Ovary (tissue), 9 donors: ENCODE measurements around the gene LIMK2. TPM values are rescaled to one million over a fixed set of nuclear protein-coding genes. Genes with fewer than 3 reads are reported as not detected.
A peak's percentile ranks its signal among the peaks of the same experiment; 100 is the strongest.

Source experiments
- DNase-seq, 5 donors: peaks; one replicate each; pipeline ENCODE4 v3.0.0-alpha.2; 2019 to 2020
- H3K27ac ChIP-seq, 2 donors: fragments of 200-600 bp; one replicate each; pipeline versions ENCODE4 v1.5.1 to v1.8.0; 2019 to 2022
- H3K27me3 ChIP-seq: fragments of 200-600 bp; one replicate; pipeline ENCODE4 v1.8.0; 2022
- H3K36me3 ChIP-seq: fragments of 200-600 bp; sonication (generic); one replicate; pipeline ENCODE4 v1.5.1; 2019
- H3K4me1 ChIP-seq: one replicate; pipeline ENCODE4 v1.8.1; 2013; ENCODE audit warnings: mild to moderate bottlenecking, moderate library complexity; ENCODE audit not compliant: insufficient read depth
- H3K4me3 ChIP-seq: fragments of 200-600 bp; sonication (generic); one replicate; pipeline ENCODE4 v1.5.1; 2017
- H3K9me3 ChIP-seq, 2 donors: fragments of 200-600 bp in 1 of 2; sonication (generic) in 1 of 2; one replicate each; pipeline versions ENCODE4 v1.5.1 to v1.8.1; 2013 to 2019; ENCODE audit warnings: mild to moderate bottlenecking in 1 of 2, moderate library complexity in 1 of 2
- EP300 ChIP-seq: sonication (generic); formaldehyde crosslinking; IDR thresholded peaks from one replicate; pipeline ENCODE4 v1.6.1; 2017; ENCODE audit warnings: antibody characterized with exemption
- POLR2A ChIP-seq: fragments of 450-650 bp; IDR thresholded peaks from one replicate; pipeline ENCODE4 v1.6.1; 2017; ENCODE audit warnings: antibody characterized with exemption, mild to moderate bottlenecking, moderate library complexity
- WGBS, 3 donors: extraction: QIAGEN DNeasy Blood & Tissue Kit in 1 of 3; methylation state at CpG; one replicate each; pipeline versions ENCODE4 v1.1.5 to v1.1.7; 2013 to 2017; 5-methylcytosine and 5-hydroxymethylcytosine counted together
- intact Hi-C, 4 donors: fragments of 100-400 bp; cut with DNase I; formaldehyde crosslinking; loops; one replicate each; pipeline versions ENCODE4 v1.11.0 to v1.15.1; 2022 to 2023
- polyA plus RNA-seq, 2 donors: library from polyadenylated mRNA; stranded (reverse); fragments of 200-250 nt in 1 of 2; fragments of 350-450 nt in 1 of 2; fragmentation: Illumina TruSeq in 1 of 2; extraction: RNeasy Lipid Tissue Mini Kit (QIAGEN cat#74804) in 1 of 2; gene quantifications; one replicate each; pipeline ENCODE4 v1.2.3, GENCODE V29; 2013 to 2014
- total RNA-seq, 7 donors: library from RNA; depleted of rRNA in 2 of 7; stranded (reverse); fragments of >200 nt in 2 of 7; fragmentation: NEBNext Ultra II Directional in 3 of 7; extraction: Animal tissue kit (Norgen Biotek cat#: 25700) in 3 of 7; gene quantifications; one replicate each; pipeline versions ENCODE4 v1.1.0 to v1.2.4, GENCODE V29; 2016 to 2023
- TF ChIP-seq, protein P1 (sequence below), 3 donors: fragments of 450-650 bp in 2 of 3; fragments of 200-600 bp in 1 of 3; IDR thresholded peaks; one replicate each; pipeline versions ENCODE4 v1.5.1 to v1.8.0; 2016 to 2022; ENCODE audit warnings: antibody characterized with exemption in 3 of 3, mild to moderate bottlenecking in 1 of 3
- donor health status: DM: no; HTN: no; CAD: no; lungs with moderate emphysema.
- donor health status: DM: no; HTN: no; CAD: no.
- donor health status: Bipolar disorder and iron deficiency.
- donor health status: DM: yes; HTN: yes; CAD: no.
- donor health status: DM: no; HTN: no; CAD: no.
- donor health status: DM: yes; HTN: yes; CAD: no.

LIMK2 gene
- total and polyA plus RNA-seq, 9 donors, result 19.0 to 63.7 (median 33.9) TPM

DNA sequence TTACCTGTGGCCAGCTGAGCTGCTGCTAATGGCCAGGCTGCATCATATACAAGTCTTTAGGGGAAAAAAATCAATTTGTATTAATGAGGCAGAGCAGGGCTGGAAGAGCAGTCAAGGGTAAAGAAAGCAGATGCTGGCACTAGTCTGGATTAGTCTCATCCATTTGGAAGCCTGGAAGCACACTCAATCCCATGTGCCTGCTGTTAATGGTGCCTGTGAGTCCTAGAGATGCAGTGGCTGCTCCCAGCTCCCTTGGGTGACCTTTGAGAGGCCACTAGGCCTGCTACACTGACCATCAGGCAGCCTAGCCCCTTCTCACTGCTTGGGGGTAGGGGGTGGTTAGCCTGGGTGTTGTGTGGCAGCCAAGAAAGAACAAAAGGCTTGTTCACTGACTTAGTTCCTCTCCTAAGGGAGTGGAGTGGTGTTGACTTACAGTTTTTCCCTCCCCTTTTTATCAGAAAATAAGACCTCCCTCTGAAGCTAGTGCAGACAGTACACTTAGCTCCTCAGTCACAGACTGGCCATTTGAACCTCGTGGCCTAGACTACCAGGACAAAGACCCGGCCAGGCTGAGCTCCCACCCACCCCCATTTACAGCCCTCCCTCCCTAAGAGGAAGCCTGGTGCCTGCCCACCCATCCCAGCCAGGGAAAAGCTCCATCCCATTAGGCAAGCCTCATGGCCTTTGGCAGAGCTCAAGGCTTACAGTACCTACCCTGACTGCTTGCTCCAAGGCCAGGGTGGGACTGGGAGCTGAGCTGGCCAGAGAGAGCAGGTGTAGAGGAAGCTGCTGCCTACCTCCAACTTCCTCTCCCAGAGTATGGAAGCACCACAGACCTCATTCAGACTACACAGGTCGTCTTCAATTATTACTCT is 72.4 kb downstream of the LIMK2 start:
- no peak for DNase-seq
- H3K4me3 ChIP-seq, result no peak overlapping the region
- no peaks in the 10 kb centered on the region for H3K9me3 ChIP-seq
- no peaks in the 10 kb centered on the region for H3K27me3 ChIP-seq
- H3K4me1 ChIP-seq, result peaks cover 1% of the 10 kb centered on the region
- intact Hi-C loops, result no loop called here
- 35 to 37% (median 36%) methylated on average over 3 of the region's 3 CpGs for WGBS, 3 donors
- H3K27ac ChIP-seq, result no peak overlapping the region
- TF ChIP-seq, protein P1, sequence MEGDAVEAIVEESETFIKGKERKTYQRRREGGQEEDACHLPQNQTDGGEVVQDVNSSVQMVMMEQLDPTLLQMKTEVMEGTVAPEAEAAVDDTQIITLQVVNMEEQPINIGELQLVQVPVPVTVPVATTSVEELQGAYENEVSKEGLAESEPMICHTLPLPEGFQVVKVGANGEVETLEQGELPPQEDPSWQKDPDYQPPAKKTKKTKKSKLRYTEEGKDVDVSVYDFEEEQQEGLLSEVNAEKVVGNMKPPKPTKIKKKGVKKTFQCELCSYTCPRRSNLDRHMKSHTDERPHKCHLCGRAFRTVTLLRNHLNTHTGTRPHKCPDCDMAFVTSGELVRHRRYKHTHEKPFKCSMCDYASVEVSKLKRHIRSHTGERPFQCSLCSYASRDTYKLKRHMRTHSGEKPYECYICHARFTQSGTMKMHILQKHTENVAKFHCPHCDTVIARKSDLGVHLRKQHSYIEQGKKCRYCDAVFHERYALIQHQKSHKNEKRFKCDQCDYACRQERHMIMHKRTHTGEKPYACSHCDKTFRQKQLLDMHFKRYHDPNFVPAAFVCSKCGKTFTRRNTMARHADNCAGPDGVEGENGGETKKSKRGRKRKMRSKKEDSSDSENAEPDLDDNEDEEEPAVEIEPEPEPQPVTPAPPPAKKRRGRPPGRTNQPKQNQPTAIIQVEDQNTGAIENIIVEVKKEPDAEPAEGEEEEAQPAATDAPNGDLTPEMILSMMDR (IDR thresholded peaks at IDR 0.05), result no peak
- TF ChIP-seq EP300 (no peak), POLR2A (no peak)
- no peaks in the 10 kb centered on the region for H3K36me3 ChIP-seq

- no peaks in the 10 kb centered on the region for H3K9me3 ChIP-seq
- H3K27ac ChIP-seq, result no peak overlapping the region
- H3K4me3 ChIP-seq, result no peak overlapping the region
- WGBS, 3 donors, result 78 to 82% (median 79%) methylated on average over 8 of the region's 8 CpGs
- TF ChIP-seq, protein P1 (IDR thresholded peaks at IDR 0.05), result no peak
- intact Hi-C loops, result no loop called here
- peaks cover 4% of the 10 kb centered on the region for H3K4me1 ChIP-seq
- H3K36me3 ChIP-seq, result no peaks in the 10 kb centered on the region
- no peaks in the 10 kb centered on the region for H3K27me3 ChIP-seq
- no peak for DNase-seq
These were observed 74.5 kb downstream of the LIMK2 start for GRCh38 chr22:31286360-31287255.

DNA sequence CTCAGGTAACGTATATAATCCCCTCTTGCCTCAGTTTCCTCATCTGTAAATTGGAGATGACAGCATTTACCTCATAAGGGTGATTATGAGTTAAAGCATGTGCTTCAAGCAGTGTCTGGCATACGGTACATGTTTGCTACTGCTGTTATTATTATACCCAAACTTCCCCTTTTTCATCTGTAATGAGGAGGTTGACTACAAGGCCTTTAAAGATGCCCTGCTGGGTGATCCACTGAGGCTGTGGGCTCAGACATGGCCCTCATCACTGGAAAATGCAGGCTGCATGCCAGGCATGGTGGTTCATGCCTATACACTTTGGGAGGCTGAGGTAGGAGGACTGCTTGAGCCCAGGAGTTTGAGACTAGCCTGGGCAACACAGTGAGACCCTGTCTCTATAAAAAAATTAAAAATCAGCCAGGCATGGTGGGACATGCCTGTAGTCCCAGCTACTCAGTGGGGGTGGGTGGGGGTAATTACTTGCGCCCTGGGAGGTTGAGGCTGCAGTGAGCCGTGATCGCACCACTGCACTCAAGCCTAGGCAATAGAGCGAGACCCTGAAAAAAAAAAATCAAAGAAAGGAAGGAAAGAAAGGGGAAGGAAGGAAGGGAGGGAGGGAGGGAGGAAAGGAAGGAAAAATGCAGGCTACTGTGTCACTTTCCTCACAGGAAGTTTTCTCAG is 75.9 kb downstream of the LIMK2 start:
- WGBS, 3 donors, result 89 to 93% (median 90%) methylated on average over 6 of the region's 6 CpGs
- DNase-seq, result no peak
- H3K27me3 ChIP-seq, result no peaks in the 10 kb centered on the region
- H3K4me3 ChIP-seq, result no peak overlapping the region
- TF ChIP-seq POLR2A (no peak), EP300 (no peak)
- TF ChIP-seq, protein P1 (IDR thresholded peaks at IDR 0.05), result no peak
- H3K9me3 ChIP-seq, result no peaks in the 10 kb centered on the region
- intact Hi-C loops, result no loop called here
- H3K4me1 ChIP-seq, result peaks cover 5% of the 10 kb centered on the region
- no peak overlapping the region for H3K27ac ChIP-seq
- H3K36me3 ChIP-seq, result no peaks in the 10 kb centered on the region

- no peaks in the 10 kb centered on the region for H3K27me3 ChIP-seq
- intact Hi-C loops, result no loop called here
- peaks cover 5% of the 10 kb centered on the region for H3K4me1 ChIP-seq
- H3K36me3 ChIP-seq, result no peaks in the 10 kb centered on the region
- no peak overlapping the region for H3K4me3 ChIP-seq
- no peak for TF ChIP-seq EP300
- TF ChIP-seq POLR2A, result no peak
- TF ChIP-seq, protein P1 (IDR thresholded peaks at IDR 0.05), result no peak
- no peak for DNase-seq
- no peaks in the 10 kb centered on the region for H3K9me3 ChIP-seq
- peak overlapping the region in 1 of 2 donors; percentile 76 for H3K27ac ChIP-seq
- WGBS, 3 donors, result 66 to 75% (median 74%) methylated on average over 5 of the region's 5 CpGs
These were observed 76.6 kb downstream of the LIMK2 start for GRCh38 chr22:31288496-31289240.
